Activated CD8-positive, alpha-beta memory T cell treated with anti-CD3 and anti-CD28 coated beads for 4 hours (primary cell): ENCODE measurements around the gene RARB.

Experiments
- DNase-seq, 2 donors: peaks; one replicate each; pipeline ENCODE4 v3.0.0-alpha.2; 2020; ENCODE audit warnings: low read depth in 2 of 2

Gene RARB

DNA sequence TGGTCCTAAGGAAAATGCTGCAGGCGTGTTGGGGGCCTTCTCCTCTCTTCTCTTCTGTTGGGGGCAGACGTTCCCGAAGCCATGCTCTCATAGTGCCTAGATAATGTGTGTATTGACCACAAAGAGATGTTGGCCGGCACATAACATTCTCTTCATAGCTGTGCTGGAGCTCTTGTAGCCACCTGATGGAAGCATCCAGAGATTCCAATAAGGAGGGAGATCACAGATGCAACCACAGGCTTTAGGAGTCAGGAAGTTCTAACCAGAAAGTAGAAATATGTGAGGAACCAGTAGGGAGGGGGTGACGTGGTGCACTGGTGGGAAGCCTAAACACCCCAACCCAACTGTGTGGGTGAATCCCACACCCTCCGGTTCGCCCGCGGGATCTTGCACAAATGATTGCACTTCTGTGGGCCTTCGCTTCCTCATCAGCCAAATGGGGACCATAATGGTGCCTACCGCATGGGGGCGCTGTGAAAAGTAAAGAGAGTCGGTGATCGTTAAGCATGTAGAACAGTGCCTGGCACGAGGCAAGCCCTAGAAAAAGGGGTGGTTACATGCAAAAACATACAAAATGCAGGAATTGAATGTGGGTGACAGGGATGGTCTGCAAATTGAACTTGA lies 148.9 kb downstream of the RARB start:
- DNase-seq = no peak

DNA sequence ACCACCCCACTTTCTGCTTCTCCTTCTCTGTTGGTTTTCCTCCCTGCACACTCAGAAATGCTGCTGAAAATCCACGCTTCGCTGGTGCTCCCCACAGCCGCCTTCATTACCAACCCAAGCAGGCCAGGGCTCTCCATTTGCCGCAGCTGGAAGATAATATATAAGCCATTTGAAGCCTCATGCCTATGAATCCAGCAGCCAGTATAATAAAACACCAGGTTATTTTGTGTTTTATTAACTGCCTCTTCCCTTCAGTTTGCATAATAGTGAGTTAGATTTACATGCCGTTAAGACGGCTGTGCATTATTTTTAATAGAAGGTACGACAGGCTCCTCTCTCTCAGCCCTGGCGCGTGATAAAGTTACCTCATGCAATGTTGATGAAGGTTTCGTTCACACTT lies 150.0 kb downstream of the RARB start:
- DNase-seq = no peak

DNA sequence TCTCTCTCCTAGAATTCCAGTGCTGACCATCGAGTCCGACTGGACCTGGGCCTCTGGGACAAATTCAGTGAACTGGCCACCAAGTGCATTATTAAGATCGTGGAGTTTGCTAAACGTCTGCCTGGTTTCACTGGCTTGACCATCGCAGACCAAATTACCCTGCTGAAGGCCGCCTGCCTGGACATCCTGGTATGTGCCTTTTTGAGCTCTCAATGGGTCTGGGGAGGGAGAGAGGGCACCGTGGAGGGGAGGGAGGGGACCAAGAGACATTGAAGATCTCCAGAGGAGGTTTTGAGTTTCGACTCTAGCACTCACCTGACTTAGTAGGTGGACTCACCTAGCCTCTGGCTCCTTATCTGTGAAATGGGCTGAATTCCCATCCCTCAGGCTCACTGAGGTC lies 152.5 kb downstream of the RARB start:
- no peak for DNase-seq

DNA sequence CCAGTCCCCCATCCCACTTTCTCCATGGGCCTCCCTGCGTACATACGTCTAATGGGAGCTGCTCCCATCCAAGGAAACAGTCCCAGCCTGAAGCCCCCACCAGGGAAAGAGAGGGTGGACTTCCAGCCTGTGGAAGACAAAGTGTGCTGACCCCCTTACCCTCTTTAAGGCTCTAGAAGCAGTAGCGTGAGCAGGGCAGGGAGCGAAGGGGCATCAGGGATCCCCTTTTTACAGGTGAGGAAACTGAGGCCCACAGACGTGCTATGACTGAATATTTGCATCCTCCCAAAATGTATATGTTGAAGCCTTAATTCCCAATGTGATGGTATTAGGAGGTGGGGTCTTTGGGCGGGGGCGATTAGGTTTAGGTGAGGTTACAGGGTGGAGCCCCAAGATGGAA lies 153.3 kb downstream of the RARB start:
- DNase-seq = no peak

DNA sequence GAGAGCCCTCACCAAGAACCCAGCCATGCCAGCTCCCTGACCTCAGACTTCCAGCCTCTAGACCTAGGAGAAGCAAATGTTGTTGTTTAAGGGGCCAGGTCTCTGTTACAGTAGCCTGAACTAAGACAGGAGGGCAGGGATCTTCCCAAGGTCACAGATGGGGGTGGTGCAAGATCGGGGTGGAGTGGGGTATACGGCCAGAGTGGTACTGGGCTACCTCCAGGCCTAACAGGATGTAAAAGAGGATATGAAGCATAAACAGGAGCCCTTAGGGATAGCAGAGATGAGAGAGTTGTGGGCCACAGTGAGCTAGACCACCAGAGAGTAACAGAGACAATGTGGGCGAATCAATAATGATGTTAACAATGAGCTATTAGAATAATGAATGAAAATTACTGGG lies 153.8 kb downstream of the RARB start:
- no peak for DNase-seq

DNA sequence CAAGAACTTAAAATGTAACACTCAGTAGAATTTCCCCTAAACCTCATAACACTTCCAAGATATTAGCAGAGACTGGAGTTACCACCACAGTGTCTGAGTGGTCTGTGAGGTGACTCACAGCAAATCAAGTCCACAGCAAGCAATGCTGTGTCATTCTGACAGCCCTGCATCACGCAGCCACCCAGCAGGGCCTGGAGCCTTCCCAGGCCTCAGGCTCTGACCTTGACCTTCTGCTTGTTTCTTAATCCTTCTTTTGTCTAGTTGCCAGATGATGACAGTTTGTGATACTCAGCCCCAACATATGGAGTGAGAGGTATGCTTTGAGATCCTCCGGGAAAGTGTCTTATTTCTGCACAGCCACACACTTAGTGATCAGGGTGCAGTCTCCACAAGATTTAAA lies 154.2 kb downstream of the RARB start:
- no peak for DNase-seq

DNA sequence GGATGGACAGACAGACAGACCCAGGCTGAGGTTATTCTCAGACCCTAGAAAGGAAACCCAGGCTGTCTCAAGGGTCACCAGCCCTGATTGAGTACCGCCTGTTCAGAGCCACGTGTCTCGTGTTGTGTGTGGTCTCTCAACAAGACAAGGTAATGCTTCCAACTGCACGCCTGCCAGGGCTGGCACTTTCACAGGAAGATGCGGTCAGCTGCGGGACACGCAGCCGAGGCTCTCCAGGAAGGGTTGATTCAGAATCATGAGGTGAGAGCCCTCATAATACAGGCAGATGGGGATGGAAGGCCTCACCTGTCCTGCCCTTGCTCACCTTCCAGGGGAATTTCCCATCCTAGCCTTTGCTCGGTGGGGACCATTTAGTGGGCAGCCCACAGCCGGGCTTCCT lies 155.3 kb downstream of the RARB start:
- no peak for DNase-seq

DNA sequence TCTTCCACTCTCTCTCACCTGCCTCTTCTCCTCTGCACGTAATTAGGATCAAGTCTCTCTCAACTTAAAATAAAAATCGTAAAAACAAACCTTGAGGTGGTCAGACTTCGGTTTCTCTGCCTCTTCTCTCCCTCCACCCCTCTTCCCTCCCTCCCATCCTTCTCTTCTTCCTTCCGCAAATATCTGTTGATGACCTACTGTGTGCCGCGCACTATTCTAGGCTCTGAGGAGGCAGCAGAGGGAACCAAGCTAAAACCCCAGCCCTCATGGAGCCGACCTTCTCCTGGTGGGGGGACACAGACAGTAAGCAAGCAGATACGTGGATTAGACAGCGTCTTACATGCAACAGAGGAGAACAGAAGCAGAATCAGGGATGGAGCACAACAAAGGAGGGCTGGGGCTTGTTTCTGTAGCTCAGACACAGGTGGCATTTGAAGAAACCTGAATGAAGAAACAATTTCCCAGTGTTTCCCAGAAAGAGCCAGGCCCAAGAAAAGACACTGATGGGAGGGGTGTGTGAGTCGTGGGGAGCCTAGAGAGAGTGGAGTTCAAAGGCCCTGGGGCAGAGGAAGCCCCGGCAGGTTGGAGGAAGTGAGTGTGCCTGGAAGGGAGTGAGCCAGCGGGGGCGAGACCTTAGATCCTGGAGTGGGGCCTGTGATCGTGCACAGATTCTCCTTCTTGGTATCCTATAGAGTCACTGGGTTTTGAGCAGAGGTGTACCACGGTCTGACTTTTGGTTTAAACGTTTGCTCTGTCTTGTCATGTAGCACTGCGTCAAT lies 156.1 kb downstream of the RARB start:
- no peak for DNase-seq

DNA sequence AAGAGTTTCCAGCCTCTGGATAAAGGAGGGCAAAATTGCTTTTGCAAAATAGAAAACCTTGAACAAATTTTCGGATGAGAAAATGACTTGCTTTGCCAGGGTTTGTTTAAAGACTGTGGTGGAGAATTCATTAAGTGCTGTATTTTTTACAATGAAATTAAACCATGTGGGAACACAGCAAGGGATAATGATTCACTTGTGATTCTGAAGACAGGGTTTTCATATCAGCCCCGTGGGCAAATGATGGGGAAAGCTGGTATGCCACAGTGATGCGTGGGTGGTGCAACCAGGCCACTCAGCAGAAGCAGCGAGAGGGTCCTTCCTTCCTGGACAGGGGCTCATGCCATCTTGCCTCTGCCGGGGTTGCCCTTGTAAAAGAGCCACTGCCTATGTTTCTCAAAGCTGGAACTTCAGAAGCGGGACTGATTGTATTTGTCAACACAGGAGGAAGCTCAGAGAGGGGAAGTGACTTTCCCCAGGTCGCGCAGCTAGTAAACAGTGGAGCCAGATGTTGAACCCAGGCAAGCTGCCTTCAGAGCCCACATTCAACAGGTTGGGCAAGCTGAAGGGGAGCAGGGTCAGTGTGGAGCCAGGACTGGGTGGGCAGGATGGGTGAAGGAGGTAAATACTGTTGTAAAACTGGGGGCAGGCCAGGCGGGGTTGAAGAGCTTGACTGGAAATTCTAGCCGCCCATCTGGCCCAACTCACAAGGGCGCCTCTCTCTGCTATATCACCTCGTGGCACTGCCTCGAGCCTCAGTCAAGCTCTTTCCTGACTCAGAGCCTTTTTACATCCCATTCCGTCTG lies 157.5 kb downstream of the RARB start:
- DNase-seq = no peak

DNA sequence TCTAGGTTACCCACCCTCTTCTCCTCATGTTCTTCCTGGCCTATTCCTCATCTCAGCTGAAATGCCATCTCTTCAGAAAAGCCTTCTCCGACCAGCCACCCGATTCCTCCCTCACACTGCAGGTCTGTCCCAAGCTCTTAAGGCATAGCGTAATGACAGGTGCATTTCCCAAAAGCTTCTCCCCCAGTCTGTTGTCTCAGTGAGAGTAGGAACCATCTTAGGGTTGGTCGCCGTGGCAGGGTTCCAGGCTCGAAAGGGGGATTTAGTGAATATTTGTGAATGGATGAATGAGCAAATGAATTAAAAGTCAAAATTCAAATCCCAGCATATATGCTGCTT lies 158.1 kb downstream of the RARB start:
- DNase-seq = no peak

DNA sequence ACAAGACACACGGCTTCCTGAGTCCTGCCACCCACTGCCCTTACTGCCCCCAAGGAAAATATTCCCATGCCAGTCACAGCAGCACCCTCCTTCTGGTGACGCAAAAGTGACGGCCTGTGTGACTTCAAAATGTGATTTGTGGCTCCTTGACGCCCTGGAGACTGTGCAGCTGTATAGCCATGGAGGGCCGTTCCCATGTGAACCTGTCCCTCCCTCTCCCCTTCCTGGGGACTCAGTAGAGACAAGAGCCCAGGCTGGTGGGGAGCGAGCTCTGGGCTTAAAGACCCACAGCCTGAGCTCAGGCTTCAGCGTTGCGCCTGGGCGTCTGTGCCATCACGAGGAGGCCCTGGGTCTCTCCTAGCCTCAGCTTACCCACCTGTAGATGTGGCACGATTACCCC lies 158.5 kb downstream of the RARB start:
- no peak for DNase-seq

DNA sequence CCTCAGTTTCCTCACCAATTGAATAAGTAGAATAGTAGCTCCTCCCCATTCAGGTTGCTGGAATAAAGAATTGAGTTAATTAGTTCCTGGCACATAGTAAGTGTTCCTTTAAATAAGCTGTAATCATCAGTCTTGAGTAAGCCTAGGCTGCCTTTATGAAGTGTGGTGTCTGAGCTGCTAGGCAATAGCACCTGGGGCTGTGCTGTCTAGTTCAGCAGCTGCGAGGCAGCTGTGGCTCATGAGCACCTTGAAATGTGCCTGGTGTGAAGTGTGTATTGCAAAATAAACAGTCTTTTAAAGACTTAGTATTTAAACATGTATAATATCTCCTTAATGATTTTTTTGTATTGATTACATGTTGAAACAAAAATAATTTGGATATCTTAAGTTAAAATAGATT lies 159.0 kb downstream of the RARB start:
- no peak for DNase-seq

DNA sequence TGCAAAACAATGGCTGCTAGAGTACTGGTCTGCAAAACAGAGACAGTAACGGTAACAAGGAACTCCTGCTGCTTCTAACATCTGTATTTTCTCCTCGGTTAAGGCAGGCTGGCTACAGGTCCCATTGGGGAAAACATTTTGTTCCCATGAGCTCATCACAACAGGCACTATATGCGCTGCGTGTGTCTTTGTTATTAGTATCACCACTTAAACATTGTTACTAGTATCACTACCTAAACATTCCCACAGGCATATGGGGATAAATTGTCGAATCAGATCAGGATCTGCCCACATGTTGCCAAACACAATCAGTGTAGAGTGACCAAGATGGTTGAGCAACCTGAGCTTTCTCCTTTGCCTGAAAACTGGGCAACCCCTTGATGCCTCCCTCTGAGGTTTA lies 159.5 kb downstream of the RARB start:
- no peak for DNase-seq

DNA sequence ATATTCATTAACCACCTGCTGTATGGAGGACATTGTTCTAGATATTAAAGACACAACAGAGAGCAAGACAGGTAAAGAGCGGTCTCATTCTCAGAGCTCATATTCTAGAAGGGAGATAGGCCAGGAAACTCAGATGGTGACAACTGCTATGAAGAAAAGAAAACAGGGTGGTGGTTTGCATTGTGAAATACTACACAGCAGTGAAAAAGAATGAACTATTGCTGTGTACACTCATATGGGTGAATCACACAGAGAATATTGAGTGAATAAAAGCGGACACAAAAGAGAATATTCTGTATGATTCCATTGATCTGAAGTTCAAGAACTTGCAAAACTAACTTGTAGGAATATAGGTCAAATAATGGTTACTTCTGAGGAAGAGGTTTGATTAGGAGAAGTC lies 159.9 kb downstream of the RARB start:
- no peak for DNase-seq

DNA sequence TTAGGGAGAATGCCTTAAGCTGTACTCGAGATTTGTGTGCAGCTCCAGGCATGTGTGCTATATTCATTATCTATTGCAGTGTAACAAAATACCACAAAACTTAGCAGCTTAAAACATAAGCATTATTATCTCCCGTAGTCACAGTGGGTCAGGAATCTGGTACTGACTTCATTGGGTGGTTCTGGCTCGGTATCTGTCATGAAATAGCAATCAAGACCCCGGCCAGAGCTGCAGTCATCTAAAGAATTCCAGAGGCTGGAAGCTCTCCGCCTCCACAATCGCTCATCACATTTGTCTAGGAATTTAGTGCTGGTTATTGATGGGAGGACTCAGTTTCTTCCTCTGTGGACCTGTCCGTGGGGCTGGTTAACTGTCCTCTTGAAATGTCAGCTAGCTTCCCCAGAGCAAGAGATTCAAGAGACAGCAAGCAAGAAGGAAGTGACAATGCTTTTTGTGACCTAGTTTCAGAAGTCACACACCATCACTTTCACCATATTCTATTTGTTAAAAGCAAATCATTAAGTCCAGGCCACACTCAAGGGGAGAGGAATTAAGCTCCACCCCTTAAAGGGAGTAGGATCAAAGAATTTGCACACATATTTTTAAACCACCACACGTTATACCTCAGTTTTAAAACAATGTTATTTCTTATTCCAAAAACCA lies 160.5 kb downstream of the RARB start:
- no peak for DNase-seq

DNA sequence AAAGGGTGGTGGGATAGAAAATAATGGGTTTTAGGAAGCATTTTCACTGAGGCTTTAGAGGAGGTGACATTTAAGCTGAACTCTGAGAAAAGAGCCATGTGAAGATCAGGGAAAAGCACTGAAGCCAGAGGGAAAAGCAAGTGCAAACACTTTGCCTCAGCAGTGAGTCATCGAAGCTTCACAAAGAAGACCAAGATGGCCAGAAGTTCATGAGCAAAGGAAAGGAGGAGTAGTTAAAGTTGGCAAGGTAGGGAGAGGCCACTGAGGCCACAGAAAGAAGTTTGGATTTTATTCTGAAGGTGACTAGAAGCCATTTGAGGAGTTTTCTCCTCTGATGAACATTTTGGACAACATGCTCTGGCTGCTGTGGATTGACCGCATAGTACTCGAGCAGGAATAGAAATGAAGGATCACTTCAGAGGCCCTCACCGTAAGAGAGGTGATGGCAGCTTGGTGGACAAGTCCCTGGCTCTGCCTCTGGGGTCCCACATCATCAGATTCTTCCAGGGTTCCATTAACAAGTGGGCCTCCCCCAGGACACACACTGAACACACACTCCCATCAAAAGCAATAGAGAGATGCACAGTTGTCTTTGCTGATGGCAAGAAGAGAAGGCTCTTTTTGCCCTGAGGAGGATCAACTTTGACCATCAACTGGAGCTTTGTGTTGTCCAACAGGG lies 161.2 kb downstream of the RARB start:
- DNase-seq = no peak

DNA sequence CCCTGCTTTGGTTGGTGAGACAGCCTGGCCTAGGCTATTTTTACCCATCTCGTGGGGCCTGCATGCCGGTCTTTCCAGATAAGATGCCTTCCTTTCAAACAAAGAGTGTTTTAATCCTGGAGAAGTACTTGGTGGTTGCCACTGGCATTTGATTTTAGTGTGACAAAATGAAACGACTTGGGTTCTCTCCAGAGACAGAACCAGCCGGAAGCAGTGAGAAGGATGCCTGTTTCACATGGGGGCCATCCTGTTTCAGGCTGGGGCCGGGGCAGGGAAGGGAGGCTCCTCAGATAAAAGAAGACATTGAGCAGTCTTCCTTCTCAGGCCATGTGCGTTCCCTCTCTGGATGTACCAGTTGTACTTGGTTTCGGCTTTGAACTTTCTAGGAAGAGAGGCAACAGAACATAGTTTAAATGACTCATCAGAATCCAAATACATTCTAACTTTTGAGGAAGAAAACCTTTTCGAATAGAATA lies 161.8 kb downstream of the RARB start:
- no peak for DNase-seq

DNA sequence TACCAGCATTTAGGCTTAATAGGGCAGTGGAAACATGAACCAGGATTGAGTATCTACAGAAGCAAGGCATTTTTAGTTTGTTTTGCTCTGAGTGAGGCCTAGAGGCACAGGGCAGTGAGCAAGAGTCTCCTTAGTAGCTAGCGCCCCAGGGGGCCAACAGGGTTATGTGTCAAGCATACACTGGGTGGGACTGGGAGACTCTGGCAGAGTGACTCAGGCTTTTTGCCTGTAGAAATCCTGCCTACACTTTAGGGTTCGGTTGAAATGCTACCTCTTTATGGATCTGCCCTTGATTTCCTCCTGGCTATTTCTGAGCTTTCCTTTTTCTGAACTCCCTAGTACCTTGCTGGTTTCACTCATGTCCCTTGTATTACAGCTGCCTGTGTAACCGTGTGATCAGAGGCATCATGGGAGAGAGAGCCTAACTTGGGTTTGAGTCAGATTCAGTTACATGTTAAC lies 164.5 kb downstream of the RARB start:
- DNase-seq = no peak

DNA sequence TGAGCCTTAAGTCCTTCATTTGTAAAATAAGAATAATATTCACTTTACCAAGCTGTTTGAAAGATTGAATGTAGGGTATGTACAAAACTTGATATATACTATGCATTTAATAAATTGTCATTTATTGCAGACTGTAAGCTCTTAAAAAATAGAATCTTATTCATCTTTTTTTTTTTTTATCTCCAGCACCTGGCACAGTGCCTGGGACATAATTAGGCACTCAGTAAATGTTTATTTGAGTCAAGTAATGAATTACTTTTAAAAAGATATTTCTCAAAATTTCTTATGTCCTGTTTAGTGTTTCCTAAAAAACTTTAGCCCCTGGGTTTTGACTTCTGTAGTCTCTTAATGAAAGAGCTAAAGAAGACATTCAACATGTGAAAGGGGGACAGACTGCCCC lies 164.9 kb downstream of the RARB start:
- no peak for DNase-seq

DNA sequence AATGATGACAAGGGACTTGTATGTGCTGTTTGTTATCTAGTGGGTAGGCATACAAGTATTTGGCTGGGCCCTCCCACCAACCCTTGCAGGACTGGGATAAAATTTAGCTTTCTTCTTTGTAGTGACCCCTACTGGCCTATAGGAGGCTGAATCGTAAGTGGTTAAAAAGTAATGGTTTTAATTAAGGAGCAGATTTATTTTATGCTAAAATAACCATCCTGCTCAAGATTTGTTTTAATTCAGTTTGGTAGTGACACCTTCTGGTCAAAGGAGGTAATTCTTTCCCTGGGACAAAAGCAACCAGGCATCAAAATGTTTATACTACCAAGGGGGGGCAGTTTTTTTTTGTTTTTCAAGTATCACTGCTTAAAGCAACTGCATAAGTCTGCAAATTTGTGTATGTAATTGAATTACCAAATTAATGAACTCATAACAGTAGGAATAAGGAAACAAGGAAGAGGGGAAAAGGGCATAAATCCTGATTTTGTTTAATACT lies 166.0 kb downstream of the RARB start:
- DNase-seq = no peak

DNA sequence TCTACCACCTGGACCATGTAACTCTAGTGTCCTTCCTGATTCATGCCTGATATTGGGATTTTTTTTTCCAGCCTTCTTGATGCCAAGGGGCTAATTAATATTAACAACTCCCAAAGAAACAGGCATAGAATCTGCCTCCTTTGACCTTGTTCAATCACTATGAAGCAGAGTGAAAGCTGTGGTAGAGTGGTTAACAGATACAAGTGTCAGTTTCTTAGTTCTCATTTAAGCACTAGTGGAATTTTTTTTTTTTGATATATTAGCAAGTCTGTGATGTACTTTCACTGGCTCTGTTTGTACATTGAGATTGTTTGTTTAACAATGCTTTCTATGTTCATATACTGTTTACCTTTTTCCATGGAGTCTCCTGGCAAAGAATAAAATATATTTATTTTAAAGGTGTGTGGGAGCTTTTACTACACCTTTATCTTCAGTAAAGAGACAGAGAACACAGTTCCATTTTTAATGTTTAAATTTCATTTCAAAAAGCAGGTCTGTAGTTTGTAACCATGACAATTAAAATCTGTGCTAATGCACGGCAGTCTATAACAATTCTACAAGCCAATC lies 169.6 kb downstream of the RARB start:
- no peak for DNase-seq
